ENCODE data around the gene BTBD6.

Gene BTBD6

GRCh38 chr14:105275267-105275946 is 27.1 kb downstream of the BTBD6 start:
- TF ChIP-seq CREB1 (IDR thresholded peaks at IDR 0.05; ENCODE audit: low read depth) (no peak), FOXM1 (IDR thresholded peaks at IDR 0.05; ENCODE audit: borderline replicate concordance, low read depth) (no peak), EGR1 (IDR thresholded peaks at IDR 0.05) (no peak), CEBPB (IDR thresholded peaks at IDR 0.05) (no peak), NFIC (IDR thresholded peaks at IDR 0.05) (no peak), EP300 (IDR thresholded peaks at IDR 0.05; ENCODE audit: borderline replicate concordance) (no peak), ZBTB7A (IDR thresholded peaks at IDR 0.05; ENCODE audit: low read depth) (no peak), MAX (IDR thresholded peaks at IDR 0.05) (no peak), YY1 (IDR thresholded peaks at IDR 0.05; ENCODE audit: low read depth) (no peak), REST (IDR thresholded peaks at IDR 0.05; ENCODE audit: low read depth) (no peak)

- TF ChIP-seq CREB1 (IDR thresholded peaks at IDR 0.05; ENCODE audit: low read depth) (no peak), TAF1 (IDR thresholded peaks at IDR 0.05; ENCODE audit: low read depth) (no peak), USF1 (IDR thresholded peaks at IDR 0.05) (no peak), MAX (IDR thresholded peaks at IDR 0.05) (no peak), EP300 (IDR thresholded peaks at IDR 0.05; ENCODE audit: borderline replicate concordance) (no peak), CEBPB (IDR thresholded peaks at IDR 0.05) (no peak)
Observed at GRCh38 chr14:105279642-105280361, 31.5 kb downstream of the BTBD6 start.

- TF ChIP-seq RAD21 (IDR thresholded peaks at IDR 0.05; ENCODE audit: low read depth) (no peak), USF1 (IDR thresholded peaks at IDR 0.05) (no peak), TEAD4 (IDR thresholded peaks at IDR 0.05) (no peak), EGR1 (IDR thresholded peaks at IDR 0.05) (no peak), ZBTB7A (IDR thresholded peaks at IDR 0.05; ENCODE audit: low read depth) (no peak), CREB1 (IDR thresholded peaks at IDR 0.05; ENCODE audit: low read depth) (no peak), REST (IDR thresholded peaks at IDR 0.05; ENCODE audit: low read depth) (no peak), TCF12 (IDR thresholded peaks at IDR 0.05; ENCODE audit: low read depth) (no peak), MAX (IDR thresholded peaks at IDR 0.05) (no peak), FOXM1 (IDR thresholded peaks at IDR 0.05; ENCODE audit: borderline replicate concordance, low read depth) (no peak), TAF1 (IDR thresholded peaks at IDR 0.05; ENCODE audit: low read depth) (no peak), CEBPB (IDR thresholded peaks at IDR 0.05) (no peak), EP300 (IDR thresholded peaks at IDR 0.05; ENCODE audit: borderline replicate concordance) (no peak)
Observed at GRCh38 chr14:105280525-105280924, 32.2 kb downstream of the BTBD6 start.

GRCh38 chr14:105281371-105282097 is 33.2 kb downstream of the BTBD6 start:
- TF ChIP-seq TAF1 (IDR thresholded peaks at IDR 0.05; ENCODE audit: low read depth) (no peak), RAD21 (IDR thresholded peaks at IDR 0.05; ENCODE audit: low read depth) (peak; percentile 39), TEAD4 (IDR thresholded peaks at IDR 0.05) (no peak), FOXM1 (IDR thresholded peaks at IDR 0.05; ENCODE audit: borderline replicate concordance, low read depth) (no peak), EGR1 (IDR thresholded peaks at IDR 0.05) (no peak), REST (IDR thresholded peaks at IDR 0.05; ENCODE audit: low read depth) (no peak), TCF12 (IDR thresholded peaks at IDR 0.05; ENCODE audit: low read depth) (no peak)
